ENCODE results near the gene MXRA5.

- TF ChIP-seq CTCF (IDR thresholded peaks at IDR 0.05; ENCODE audit: insufficient read depth, low read length) (no peak), POLR2AphosphoS5 (IDR thresholded peaks at IDR 0.05; ENCODE audit: low read depth) (no peak), REST (IDR thresholded peaks at IDR 0.05; ENCODE audit: insufficient replicate concordance, low read depth) (no peak), SPI1 (IDR thresholded peaks at IDR 0.05; ENCODE audit: borderline replicate concordance, low read depth) (no peak)
These were observed 65.7 kb downstream of the MXRA5 start for GRCh38 chrX:3280706-3281105.

Measured in HL-60 (cell line).